Measurements from ENCODE around the gene WNT16.
"Not testable (repeated sequence)": the region's sequence is repeated elsewhere in the genome, so short reads cannot be mapped to it uniquely, and the experiment has no call there.

GRCh38 chr7:121315170-121315569 is 13.6 kb upstream of the WNT16 start:
- not testable (repeated sequence) for TF ChIP-seq SUZ12 (IDR thresholded peaks at IDR 0.05; ENCODE audit: extremely low read depth, insufficient read depth, insufficient read length); ZNF274 (IDR thresholded peaks at IDR 0.05; ENCODE audit: low read depth, low read length)

Data from NT2/D1 (cell line).